Keratinocyte (primary cell): ENCODE data around the gene TMEM242.

Source experiments
- EZH2 ChIP-seq: IDR thresholded peaks from one replicate; pipeline ENCODE4 v1.6.1; 2012; ENCODE audit warnings: inconsistent platforms, mild to moderate bottlenecking, low read length, moderate library complexity
- TF ChIP-seq, protein P1 (sequence below), 3 experiments: IDR thresholded peaks in 1 of 3; conservative IDR thresholded peaks in 1 of 3; optimal IDR thresholded peaks in 1 of 3; 2 replicates in 2 of 3; 3 replicates in 1 of 3; pipeline versions ENCODE3 to v1.5.1; 2011; ENCODE audit warnings: low read length in 3 of 3, mild to moderate bottlenecking in 3 of 3, moderate library complexity in 2 of 3, control low read depth in 1 of 3, inconsistent platforms in 1 of 3; ENCODE audit not compliant: insufficient read depth in 2 of 3; ENCODE audit errors: extremely low read depth in 1 of 3

GRCh38 chr6:157339432-157339831 is 16.1 kb upstream of the TMEM242 start:
- TF ChIP-seq, protein P1, sequence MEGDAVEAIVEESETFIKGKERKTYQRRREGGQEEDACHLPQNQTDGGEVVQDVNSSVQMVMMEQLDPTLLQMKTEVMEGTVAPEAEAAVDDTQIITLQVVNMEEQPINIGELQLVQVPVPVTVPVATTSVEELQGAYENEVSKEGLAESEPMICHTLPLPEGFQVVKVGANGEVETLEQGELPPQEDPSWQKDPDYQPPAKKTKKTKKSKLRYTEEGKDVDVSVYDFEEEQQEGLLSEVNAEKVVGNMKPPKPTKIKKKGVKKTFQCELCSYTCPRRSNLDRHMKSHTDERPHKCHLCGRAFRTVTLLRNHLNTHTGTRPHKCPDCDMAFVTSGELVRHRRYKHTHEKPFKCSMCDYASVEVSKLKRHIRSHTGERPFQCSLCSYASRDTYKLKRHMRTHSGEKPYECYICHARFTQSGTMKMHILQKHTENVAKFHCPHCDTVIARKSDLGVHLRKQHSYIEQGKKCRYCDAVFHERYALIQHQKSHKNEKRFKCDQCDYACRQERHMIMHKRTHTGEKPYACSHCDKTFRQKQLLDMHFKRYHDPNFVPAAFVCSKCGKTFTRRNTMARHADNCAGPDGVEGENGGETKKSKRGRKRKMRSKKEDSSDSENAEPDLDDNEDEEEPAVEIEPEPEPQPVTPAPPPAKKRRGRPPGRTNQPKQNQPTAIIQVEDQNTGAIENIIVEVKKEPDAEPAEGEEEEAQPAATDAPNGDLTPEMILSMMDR (optimal IDR thresholded peaks at IDR 0.05 in 1 of 3, IDR thresholded peaks at IDR 0.05 in 1 of 3, conservative IDR thresholded peaks at IDR 0.05 in 1 of 3; ENCODE audit: extremely low read depth in 1 of 3, insufficient read depth in 2 of 3, low read length in 3 of 3) = peak in 2 of 3 experiments; percentile 26 to 56
- TF ChIP-seq EZH2 = no peak
